Fibroblast of upper back skin (primary cell): Measurements from ENCODE around the gene GALNT6.

ENCODE experiments used
- DNase-seq: peaks from one replicate; pipeline ENCODE4 v3.0.0-alpha.2; 2013

The GALNT6 gene

DNA sequence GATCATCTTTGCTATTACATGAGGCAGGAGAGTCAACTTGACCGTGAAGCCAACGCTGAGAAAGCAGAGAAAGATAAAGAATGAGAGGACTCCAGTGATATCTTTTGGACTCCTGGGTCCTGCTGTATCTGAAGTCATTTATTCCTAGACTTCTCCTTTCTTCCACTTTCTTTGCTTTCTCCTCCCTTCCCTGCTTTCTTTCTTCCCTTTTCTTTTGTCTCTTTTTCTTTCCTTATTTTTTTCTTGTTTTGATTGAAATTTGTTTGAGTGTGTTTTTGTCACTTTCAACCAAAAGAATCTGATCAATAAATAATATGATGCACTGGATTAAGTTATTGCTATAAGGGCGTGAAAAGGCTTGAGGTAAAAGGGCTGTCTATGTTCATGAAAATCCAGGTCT lies 13.4 kb upstream of the GALNT6 start:
- DNase-seq = no peak

GRCh38 chr12:51403681-51404136 lies 12.5 kb upstream of the GALNT6 start:
- DNase-seq = no peak

- DNase-seq = no peak
These were observed 12.0 kb upstream of the GALNT6 start for GRCh38 chr12:51403159-51403558.

GRCh38 chr12:51401900-51402299 lies 10.7 kb upstream of the GALNT6 start:
- no peak for DNase-seq

DNA sequence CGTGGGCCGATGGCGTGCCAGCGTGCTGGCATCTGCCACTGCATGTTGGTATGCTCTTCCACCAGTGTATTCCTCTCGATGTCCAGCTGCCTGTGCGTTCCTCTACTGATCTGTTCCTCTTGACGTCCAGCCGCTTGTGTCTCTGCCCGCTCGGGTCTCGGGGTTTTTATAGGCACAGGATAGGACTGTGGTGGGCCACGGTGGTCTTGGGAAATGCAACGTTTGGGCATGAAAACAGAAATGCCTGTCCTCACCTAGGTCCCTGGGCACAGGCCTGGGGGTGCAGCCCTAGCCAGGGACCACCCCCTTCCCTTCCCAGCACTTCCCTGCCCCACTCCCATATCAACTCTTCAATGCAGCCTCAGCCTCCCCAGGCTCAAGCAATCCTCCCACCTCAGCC lies 10.3 kb upstream of the GALNT6 start:
- DNase-seq = no peak

DNA sequence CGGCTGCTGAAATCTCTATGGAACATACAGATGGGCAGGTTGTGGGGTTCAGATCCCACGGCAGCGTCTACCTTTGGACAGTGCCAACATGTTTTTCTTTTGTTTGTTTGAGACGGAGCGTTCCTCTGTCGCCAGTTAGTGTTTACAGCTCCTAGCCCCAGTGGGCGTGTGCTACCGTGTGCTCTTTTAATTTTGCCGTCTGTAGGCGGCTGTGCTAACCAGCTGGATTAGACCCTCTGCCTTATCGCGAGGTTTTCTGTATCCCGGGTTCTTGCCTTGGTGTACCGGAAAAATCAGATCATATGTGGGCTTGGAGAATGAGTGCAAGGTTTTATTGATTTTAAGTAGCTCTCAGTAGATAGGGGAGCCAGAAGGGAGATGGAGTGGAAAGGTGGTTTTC lies 9.8 kb upstream of the GALNT6 start:
- DNase-seq = no peak

GRCh38 chr12:51399891-51400290 lies 8.7 kb upstream of the GALNT6 start:
- no peak for DNase-seq

- no peak for DNase-seq
These were observed 6.5 kb upstream of the GALNT6 start for GRCh38 chr12:51397670-51398069.

- no peak for DNase-seq
These were observed 4.4 kb upstream of the GALNT6 start for GRCh38 chr12:51395283-51396230.

GRCh38 chr12:51393676-51394545 lies 2.7 kb upstream of the GALNT6 start:
- DNase-seq = peak; percentile 89

DNA sequence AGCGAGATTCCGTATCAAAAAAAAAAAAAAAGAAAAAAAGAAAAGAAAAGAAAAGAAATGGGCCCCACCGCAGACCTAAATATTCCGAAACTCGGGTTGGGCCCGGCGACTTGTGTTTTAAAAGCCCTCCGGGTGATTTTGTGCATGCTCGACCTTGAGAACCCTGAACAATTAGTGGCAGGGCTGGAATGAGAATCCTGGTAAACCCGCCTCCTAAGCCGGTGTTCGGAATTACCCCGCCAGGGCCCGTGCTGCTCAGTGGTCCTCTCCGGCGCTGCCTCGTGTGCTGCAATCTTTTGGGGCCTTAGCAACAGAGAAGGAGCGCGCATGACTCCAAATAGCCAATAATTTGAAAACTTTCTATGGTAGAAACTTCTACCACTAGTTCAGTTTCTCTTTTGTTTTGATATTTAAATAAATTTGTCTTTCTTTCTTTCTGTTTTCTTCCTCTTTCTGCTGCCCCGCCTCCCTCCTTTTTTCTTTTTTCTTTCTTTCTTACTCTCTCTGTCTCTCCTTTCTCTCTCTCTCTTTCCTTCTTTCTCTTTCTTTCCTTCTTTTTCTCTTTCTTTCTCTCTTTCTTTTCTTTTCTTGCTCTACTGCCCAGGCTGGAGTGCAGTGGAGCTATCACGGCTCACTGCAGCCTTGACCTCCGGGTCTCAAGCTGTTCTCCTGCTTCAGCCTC lies 1.5 kb upstream of the GALNT6 start:
- peak; percentile 36 for DNase-seq

- peak; percentile 28 for DNase-seq
These were observed 319 bp downstream of the GALNT6 start for GRCh38 chr12:51390891-51391282.

DNA sequence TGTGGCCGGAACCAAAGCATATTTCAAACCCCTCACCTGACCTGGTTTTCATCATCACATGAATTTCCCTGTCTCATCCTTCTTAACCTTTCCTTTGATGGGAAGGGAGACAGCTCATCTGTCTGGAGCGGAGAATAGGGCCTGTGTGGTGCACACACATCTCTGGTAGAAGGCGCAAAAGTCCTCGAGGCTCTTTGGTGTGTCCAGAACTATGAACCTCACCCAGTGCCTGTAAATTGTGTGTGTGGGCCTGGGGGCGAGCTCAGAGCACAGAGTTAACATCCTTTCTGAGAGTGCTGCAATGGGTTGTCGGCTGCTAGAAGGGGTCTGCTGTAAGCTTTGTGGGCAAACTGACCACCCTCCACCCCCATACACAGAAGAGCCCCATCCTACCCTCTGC lies 749 bp downstream of the GALNT6 start:
- DNase-seq = no peak

GRCh38 chr12:51389302-51389999 lies 1.8 kb downstream of the GALNT6 start:
- DNase-seq = peak; percentile 47

- no peak for DNase-seq
These were observed 2.4 kb downstream of the GALNT6 start for GRCh38 chr12:51388846-51389245.

GRCh38 chr12:51388069-51388799 lies 3.0 kb downstream of the GALNT6 start:
- DNase-seq = peak; percentile 55

GRCh38 chr12:51386351-51386750 lies 4.9 kb downstream of the GALNT6 start:
- no peak for DNase-seq

GRCh38 chr12:51383269-51383905 lies 7.8 kb downstream of the GALNT6 start:
- no peak for DNase-seq

DNA sequence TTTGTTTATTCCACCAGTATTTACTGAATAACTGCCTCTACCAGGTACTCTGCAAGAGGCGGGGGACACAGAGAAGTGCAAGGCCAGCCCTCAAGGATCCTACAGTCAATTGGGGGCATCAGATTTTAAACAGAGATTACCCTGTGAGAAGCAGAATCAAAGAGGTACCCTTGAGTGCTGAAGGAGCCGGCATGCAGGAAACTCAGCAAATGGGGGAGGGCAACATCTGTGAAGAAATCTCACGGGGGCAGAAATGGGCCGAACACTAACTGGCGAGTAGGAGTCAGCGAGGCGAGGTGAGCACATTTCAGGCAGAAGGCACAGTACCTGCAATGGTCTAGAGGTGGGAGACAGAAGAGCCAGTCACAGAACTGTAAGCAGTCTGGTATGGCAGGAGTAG lies 9.0 kb downstream of the GALNT6 start:
- DNase-seq = no peak

DNA sequence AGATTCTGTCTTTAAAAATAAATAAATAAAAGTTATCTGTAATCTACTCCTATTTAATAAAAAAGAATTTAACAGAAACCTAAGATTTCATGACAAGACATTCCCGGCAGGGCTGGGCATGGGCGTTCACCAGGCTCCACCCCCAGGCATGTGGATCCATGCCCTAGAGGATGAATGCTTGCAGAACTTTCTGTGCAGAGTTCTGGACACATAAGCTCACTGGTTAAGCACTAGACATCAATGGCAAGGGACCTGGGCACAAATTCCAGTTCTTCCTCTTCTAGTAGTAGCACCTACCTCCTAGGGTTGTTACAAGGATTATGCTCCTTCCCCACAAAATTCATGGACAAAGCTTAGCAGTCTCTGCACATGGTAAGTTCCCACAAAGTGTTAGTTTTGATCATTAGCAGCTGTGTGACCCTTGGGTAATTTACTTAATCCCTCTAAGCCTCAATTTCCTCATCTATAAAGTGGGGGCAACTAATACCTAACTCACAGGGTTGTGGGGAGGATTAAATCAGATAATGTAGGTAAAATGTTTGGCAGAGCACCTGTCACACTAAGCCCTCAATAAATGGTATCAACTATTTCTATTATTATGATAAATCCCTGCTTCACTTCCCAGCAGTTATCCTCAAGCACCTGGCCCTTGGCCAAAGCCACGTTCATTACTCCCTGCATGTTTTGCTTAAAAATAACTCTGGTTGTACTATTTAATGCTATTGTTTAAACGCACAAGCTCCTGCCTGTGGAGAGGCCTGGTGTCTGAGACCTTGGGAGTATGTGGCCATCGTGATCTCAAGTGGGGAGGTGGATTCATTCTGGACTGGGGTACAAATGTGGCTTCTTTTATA lies 9.8 kb downstream of the GALNT6 start:
- peak; percentile 50 for DNase-seq
